ENCODE data around the gene GALNT1.

Gene GALNT1

GRCh38 chr18:35618289-35618688 is 36.7 kb downstream of the GALNT1 start:
- no peak for DNase-seq (ENCODE audit: low read depth in 2 of 2)

DNA sequence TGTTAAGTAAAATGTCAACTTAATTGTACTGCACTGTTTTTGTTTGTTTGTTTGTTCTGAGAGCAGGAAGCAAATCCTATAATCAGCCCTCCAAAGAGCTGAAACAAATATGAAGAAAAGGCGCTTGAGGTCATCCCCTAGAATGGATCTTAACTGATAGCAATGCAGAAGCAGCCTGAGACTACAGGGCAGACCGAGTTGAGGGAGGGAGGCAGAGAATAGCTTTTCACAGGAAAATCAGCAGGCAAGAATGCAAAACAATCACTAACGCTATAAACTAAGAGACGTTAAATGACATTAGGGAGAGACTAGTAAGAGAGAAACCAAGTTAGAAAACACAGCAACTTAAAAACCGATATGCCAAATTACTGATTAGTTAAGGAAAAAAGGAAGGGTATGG is 37.2 kb downstream of the GALNT1 start:
- DNase-seq (ENCODE audit: low read depth in 2 of 2): no peak

GRCh38 chr18:35619464-35619863 is 37.9 kb downstream of the GALNT1 start:
- no peak for DNase-seq (ENCODE audit: low read depth in 2 of 2)

DNA sequence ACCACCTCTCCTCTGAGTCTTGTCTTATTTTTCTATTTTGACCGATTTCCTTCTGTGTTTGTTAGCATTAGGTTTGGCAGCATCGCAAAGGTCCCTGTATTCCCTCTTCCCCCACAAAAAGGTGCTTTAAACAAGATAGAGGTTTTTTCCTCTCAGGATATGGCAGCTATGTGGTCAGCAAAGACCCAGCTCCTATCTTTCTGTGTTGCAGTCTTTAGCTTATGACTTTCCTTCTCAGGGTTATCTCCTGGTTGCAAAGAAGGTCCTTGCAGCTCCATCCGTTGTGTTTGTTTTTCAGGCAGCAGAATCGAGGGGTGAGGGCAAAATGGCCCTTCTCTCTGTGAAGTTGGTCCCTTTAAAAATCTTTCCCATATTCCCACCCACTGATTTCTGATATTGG is 38.4 kb downstream of the GALNT1 start:
- no peak for DNase-seq (ENCODE audit: low read depth in 2 of 2)

DNA sequence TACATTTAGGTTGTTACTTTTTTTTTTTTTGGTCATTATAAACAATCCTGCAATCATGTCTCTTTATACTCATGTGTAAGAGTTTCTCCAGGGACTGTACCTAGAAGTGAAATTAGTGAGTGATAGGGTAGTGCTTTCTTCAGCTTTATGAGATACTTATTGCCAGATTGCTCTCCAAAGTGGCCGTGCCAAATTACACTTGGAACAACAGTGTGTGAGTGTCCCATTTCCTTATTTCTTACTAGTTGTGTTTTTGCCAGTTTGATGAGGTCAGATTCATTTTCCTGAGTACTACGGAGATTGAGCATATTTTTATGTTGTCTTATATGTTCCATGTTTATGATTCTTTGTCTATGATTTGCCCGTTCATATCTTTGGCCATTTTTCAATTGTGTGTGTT is 39.2 kb downstream of the GALNT1 start:
- no peak for DNase-seq (ENCODE audit: low read depth in 2 of 2)

DNA sequence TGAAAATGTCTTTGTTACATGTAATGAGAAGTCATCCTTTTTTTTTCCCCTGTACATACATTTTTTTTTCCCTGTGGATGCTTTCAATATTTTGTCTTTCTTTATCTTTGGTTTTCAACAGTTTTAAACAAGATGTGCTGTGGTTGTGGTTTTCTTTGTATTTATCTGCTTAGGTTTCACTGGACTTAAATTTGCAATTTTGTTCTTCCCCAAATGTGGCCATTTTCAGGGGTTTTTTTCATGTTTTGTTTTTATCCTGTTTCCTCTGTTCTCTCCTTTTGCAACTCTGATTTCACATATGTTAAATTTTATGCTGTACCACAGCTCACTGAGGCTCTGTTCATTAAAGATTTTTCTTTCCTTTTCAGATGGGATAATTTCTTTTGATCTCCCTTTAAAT is 41.7 kb downstream of the GALNT1 start:
- DNase-seq (ENCODE audit: low read depth in 2 of 2): no peak

- no peak for DNase-seq (ENCODE audit: low read depth in 2 of 2)
Measured at GRCh38 chr18:35624146-35624545, 42.6 kb downstream of the GALNT1 start.

- no peak for DNase-seq (ENCODE audit: low read depth in 2 of 2)
Measured at GRCh38 chr18:35625232-35625631, 43.7 kb downstream of the GALNT1 start.

GRCh38 chr18:35633761-35634160 is 52.2 kb downstream of the GALNT1 start:
- DNase-seq (ENCODE audit: low read depth in 2 of 2): no peak

DNA sequence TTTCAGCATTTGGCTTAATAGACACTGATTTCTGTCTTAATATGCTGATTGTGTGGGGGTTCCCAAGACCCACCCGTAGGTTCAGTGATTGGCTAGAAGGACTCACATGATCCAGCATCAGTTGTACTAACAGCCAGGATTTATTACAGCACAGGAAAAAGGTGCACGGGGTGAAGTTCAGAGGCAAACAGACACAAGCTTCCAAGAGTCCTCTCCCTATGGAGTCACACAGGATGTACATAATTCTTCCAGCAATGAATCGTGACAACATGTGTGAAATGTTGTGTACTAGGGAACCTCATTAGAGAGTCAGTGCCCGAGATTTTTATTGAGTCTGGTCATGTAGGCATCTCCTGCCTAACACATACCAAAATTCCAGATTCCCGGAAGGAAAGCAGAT is 52.8 kb downstream of the GALNT1 start:
- DNase-seq (ENCODE audit: low read depth in 2 of 2): no peak

DNA sequence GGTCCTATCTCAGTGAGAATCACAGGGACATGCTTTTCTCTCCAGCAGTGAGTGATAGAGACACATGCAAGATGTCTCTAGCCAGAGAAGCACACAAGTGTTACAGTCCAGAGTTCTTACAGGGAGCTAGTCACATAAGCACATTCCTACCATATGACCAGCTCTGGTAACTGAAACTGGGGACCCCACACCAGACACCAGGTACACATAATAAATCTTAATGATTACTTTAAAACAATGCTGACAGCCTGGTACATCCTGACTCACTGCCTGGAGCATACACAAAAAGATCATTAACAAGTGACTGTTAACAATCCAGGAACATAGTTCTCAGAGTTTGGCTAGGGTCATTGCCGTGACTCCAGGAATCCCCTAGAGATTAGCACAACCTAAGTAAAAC is 53.6 kb downstream of the GALNT1 start:
- DNase-seq (ENCODE audit: low read depth in 2 of 2): no peak

DNA sequence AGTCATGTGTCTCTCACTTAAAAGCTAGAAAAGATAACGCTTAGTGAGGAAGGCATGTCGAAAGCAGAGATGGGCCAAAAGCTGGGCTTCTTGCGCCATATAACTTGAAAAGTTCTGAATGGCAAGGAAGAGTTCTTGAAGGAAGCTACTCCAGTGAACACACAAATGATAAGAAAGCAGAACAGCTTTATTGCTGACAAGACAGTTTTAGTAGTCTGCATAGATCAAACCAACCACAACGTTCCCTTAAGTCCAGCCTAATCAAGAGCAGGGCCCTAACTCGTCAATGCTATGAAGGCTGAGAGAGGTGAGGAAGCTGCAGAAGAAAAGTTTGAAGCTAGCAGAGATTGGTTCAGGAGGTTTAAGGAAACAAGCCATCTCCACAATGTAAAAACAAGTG is 55.7 kb downstream of the GALNT1 start:
- no peak for DNase-seq (ENCODE audit: low read depth in 2 of 2)

DNA sequence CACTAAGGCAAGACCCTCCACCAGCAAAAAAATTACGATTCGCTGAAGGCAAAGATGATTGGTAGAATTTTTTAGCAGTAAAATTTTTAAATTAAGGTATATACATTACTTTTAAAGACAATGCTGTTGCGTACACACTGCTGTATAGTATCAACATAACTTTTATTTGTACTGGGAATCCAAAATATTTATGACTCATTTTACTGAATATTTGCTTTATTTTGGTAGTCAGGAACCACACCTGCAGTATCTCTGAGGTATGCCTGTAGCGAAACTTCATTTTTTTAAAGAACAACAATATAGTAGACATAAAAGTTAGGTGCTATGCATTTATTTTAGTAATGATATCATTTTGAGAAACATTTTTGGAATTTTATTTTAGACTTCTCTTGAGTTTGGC is 57.8 kb downstream of the GALNT1 start:
- DNase-seq (ENCODE audit: low read depth in 2 of 2): no peak

DNA sequence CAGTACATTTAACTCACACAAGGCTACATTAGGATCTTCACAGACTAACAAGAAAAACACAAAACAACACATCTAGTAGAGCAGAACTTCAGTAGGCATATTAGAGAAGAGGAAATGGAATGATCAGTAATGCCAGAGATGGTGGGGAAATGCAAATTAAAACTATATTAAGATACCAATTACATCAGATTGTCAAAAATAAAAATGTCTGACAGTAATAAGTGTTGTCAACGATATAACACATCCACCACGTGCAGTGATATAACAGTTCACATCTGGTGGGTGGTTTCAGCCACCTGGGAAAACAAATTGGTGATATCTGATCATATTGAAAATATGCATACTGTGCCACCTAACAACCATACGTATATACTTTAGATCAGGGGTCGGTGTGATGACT is 59.9 kb downstream of the GALNT1 start:
- DNase-seq (ENCODE audit: low read depth in 2 of 2): no peak

DNA sequence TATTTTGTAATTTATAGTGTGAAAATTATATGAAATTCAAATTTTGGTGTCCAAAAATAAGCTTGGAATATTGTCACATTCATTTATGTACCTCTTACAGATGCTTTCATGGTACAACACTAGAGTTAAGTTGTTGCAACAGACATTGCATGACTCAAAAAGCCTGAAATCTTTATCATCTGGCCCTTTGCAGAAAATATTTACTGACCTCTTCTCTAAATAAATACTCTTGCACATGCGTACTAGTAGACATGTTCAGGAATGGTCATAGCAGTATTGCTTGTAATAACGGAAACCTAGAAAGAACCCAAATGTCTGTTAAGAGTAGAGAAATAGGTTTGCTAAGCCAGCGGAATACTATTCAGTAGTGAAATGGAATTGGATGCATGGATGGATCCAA is 60.4 kb downstream of the GALNT1 start:
- no peak for DNase-seq (ENCODE audit: low read depth in 2 of 2)

DNA sequence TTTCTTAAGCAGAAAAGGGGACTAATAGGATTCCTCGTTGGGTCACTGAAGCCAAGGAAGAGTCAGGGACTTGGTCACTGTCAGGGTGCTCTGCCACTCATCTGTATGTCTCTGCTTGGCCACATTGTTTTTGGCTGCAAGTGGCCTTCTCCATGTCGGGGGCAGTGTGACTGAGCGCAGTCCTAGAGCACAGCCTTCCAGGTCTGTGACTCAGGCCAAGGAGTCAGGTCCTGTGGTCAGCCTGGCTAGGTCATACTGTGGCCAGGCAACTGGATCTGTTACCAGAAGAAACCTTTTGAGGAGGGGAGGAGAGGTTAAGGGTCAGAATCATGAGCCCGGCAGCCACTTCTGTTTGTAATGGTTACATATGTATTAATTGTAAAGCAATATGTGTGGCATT is 61.3 kb downstream of the GALNT1 start:
- no peak for DNase-seq (ENCODE audit: low read depth in 2 of 2)

- DNase-seq (ENCODE audit: low read depth in 2 of 2): no peak
Measured at GRCh38 chr18:35646449-35646848, 64.9 kb downstream of the GALNT1 start.

GRCh38 chr18:35653392-35654135 is 72.0 kb downstream of the GALNT1 start:
- DNase-seq (ENCODE audit: low read depth in 2 of 2): no peak

GRCh38 chr18:35658112-35658511 is 76.6 kb downstream of the GALNT1 start:
- no peak for DNase-seq (ENCODE audit: low read depth in 2 of 2)

DNA sequence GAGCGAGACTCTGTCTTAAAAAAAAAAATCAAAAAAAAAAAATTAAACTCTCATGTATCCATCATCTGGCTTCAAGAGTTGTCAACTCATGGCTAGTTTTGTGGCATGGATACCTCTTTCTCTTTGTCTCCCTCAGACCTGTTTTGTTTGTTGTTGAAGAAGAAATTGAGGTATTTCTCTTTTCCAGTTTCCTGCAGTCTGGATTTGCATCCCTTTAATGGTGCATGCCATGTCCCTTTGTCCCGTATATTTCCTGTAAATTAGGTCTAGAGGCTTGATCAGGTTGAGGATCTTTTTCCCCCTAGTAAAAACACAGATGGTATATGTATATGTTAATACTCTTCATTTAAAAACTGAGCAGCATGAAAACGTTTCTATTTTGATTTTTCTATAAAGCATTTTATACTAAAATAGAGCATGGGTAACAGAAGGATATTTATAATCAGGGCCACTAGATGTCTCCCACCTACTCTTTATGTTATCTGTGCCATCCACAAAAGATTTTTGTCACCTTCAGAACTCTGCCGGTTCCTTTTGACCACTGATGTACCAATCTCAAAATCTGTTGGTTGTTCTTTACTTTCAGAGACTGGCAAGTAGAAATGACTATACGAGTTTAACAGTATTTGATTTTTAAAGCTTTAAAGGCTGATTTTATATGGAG is 80.1 kb downstream of the GALNT1 start:
- DNase-seq (ENCODE audit: low read depth in 2 of 2): no peak

DNA sequence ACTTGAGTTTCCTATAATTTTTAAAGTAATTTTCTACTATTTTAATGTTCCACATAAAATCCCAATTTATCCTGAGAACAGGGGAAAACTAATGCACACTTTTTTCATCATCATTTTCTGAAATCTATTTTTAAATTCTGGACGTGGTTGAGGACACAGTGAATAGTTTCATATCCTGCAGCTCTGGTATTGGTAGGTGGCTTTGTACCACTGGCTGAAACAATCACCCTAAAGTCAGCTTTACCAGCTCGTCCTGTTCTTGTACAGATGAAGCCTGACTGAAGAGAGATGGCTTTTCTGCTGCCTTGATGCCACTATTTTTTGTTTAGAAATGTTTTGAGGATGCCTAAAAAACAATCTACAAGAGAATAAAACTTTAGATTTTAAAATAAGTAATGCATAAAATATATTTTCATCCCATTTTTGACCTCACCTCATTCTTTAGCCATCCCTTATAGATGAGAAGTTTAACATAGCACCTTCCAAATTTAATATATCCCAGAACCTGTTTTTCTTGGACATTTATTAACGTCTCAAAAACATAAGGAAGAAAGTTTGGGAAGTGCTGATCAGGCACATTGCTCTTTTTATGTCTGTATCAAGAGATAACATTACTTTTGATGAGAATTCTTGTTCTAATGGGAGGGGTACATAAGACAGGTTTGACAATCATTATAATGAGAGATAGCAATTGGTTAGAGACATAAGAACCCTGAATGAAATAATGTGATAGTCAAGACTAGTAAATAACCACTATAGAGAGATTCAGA is 80.9 kb downstream of the GALNT1 start:
- no peak for DNase-seq (ENCODE audit: low read depth in 2 of 2)

GRCh38 chr18:35671966-35672603 is 90.5 kb downstream of the GALNT1 start:
- DNase-seq (ENCODE audit: low read depth in 2 of 2): no peak

Measured in stimulated activated CD8-positive, alpha-beta memory T cell treated with anti-CD3 and anti-CD28 coated beads, Interleukin-15, amount 100 ng/mL, for 48 hours (primary cell).